GM10248 (cell line): Measurements from ENCODE around the gene LILRB5.
"Not testable (repeated sequence)": the region's sequence is repeated elsewhere in the genome, so short reads cannot be mapped to it uniquely, and the experiment has no call there.

Experiments used
- CTCF ChIA-PET: fragments of 300-600 bp; sonication (Branson Sonifier 250); formaldehyde crosslinking; extraction: SDS; loops from one replicate; lab custom pipeline; 2021; ENCODE audit warnings: antibody characterized with exemption; lab: Yijun Ruan, JAX
- POLR2A ChIA-PET: fragments of 350-650 bp; sonication (Branson Sonifier 250); formaldehyde crosslinking; extraction: SDS; loops from one replicate; lab custom pipeline; 2020; ENCODE audit warnings: antibody characterized with exemption; lab: Yijun Ruan, JAX
- DNase-seq: peaks from one replicate; pipeline ENCODE4 v3.0.0; 2012; ENCODE audit errors: extremely low spot score
- CTCF ChIP-seq: IDR thresholded peaks from 2 replicates; pipeline ENCODE4 v1.5.1; 2012; ENCODE audit warnings: mild to moderate bottlenecking, low read depth; ENCODE audit errors: extremely low read depth, missing control alignments, control extremely low read depth

The LILRB5 gene

GRCh38 chr19:54281007-54281728, 24.1 kb upstream of the LILRB5 start, which contains the start of gene LILRB2:
Gene LILRB2 (minus strand): TSS chr19:54281110. CDS start chr19:54280496, 614 bp downstream.
- DNase-seq, result no peak
- ChIA-PET POLR2A (no interaction called here), CTCF (interaction anchor here (2.0 to 2.2 kb wide), 2 partner anchors 15 kb away, joined by 6 read pairs; no protein-coding TSS in a partner anchor)
- TF ChIP-seq CTCF, result no peak

DNA sequence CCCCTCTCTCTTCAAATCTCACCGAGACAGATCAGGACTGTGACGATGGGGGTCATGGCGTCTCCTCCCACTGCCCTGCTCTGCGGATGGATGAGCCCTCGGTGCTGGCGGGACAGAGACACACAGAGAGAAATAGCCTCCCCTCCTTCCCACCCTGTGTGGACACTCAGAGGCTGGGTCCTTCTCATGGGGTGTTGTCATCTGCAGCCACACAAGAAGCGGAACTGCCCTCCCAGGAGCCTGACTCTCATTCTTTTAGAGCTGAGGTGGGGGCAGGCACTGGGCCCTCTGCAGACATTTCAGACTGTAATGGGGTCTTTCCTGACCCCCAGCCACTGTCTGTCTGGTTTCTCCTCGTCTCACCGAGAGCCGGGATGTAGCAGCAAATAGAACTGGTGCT, 23.4 kb upstream of the LILRB5 start:
- CTCF ChIA-PET, result interaction anchor here (2.2 kb wide), 1 partner anchor 14 kb away, joined by 6 read pairs; no protein-coding TSS in a partner anchor
- POLR2A ChIA-PET, DNase-seq: not testable (repeated sequence)

DNA sequence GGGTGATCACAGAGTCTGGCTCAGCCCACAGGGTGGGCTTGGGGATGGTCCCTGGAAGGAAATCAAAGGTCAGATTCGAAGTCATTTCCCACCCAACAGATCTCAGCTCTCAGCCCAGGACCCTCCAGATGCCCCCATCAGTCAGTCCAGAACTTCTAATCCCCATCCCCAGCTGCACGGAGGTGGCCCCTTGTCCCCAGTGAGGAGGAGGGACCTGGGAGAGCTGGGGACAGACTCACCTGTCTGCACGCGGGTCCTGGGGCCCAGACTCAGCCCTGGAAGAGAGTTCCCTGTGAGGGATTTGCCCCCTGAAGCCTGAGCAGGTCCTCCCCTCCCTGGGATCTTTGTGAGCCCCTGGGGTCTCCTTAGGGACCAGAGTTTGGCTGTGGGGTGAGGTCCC, 23.0 kb upstream of the LILRB5 start:
- DNase-seq, POLR2A ChIA-PET: not testable (repeated sequence)
- CTCF ChIA-PET, result interaction anchor here (2.2 kb wide), 1 partner anchor 13 kb away, joined by 6 read pairs; no protein-coding TSS in a partner anchor

GRCh38 chr19:54279406-54279962, 22.4 kb upstream of the LILRB5 start:
- ChIA-PET POLR2A (no interaction called here), CTCF (interaction anchor here (2.2 kb wide), 1 partner anchor 13 kb away, joined by 6 read pairs; no protein-coding TSS in a partner anchor)
- TF ChIP-seq CTCF, result no peak
- no peak for DNase-seq

GRCh38 chr19:54278571-54279195, 21.6 kb upstream of the LILRB5 start:
- POLR2A ChIA-PET, DNase-seq: not testable (repeated sequence)
- CTCF ChIA-PET, result interaction anchor here (1.0 kb wide), 1 partner anchor 12 kb away, joined by 6 read pairs; no protein-coding TSS in a partner anchor

DNA sequence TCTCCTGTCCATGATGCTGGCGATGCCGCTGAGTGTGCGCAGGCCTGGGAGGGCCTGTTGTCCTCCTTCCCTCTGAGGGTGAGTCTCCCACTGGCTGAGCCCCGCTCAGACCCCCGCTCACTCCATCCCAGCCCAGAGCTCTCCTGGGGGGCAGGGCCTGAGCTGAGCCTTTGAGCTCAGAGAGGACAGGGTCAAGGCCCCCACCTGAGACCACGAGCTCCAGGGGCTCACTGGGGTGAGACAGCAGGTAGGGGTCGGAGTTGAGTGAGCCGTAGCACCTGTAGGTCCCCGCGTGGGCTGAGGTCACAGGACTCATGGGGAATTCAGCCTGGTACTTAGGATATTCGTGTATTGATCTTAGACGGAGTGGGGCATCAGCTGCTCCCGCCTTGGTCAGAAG, 21.0 kb upstream of the LILRB5 start:
- POLR2A ChIA-PET, result not testable (repeated sequence)

GRCh38 chr19:54277111-54277615, 20.1 kb upstream of the LILRB5 start:
- DNase-seq, POLR2A ChIA-PET, CTCF ChIA-PET: not testable (repeated sequence)

More for the DNA sequence above, 21.0 kb upstream of the LILRB5 start:
- DNase-seq, result not testable (repeated sequence)
- CTCF ChIA-PET, result interaction anchor here (1.0 kb wide), 1 partner anchor 12 kb away, joined by 6 read pairs; no protein-coding TSS in a partner anchor

- ChIA-PET POLR2A (no interaction called here), CTCF (no interaction called here)
- DNase-seq, result no peak
- no peak for TF ChIP-seq CTCF
These were observed 18.9 kb upstream of the LILRB5 start for GRCh38 chr19:54275951-54276350.

DNA sequence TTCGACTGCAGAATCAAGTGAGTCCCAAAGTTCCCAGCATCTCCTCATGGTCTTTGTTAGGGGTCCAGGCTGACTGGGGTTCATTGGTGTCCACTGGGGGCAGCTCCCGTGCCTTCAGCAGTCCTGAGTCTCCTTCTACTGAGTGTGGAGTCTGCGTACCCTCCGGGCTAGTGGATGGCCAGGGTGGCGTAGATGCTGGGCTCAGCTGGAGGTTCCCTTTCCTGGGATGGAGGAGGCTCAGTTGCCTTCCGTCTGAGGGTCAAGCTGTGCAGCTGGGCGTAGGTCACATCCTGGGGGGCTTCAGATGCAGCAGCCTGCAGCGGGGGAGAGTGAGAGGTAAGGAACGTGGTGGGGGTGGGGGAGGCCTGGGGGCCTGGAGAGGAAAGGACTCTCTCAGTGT, 17.4 kb upstream of the LILRB5 start:
- POLR2A ChIA-PET, DNase-seq: not testable (repeated sequence)
- CTCF ChIA-PET, result interaction anchor here (1.2 kb wide), 1 partner anchor 34 kb away, joined by 3 read pairs; no protein-coding TSS in a partner anchor
